HCT116 (cell line): ENCODE data around the gene PMAIP1. TPM values are rescaled to one million over a fixed set of nuclear protein-coding genes. Genes with fewer than 3 reads are reported as not detected.

Source experiments
- ATAC-seq: fragments of 200-7000 bp; cut with Tn5 transposase; 2 replicates; pipeline ENCODE4 v1.9.1; 2020; ENCODE audit warnings: mild to moderate bottlenecking, moderate library complexity
- BruUV-seq: library from RNA; stranded (reverse); fragments of 400-500 nt; replicated peaks from 2 replicates; lab custom pipeline; 2021; lab: Mats Ljungman, UMichigan
- CTCF ChIA-PET: fragments of 300-600 bp; sonication (Branson Sonifier 250); formaldehyde crosslinking; loops from one replicate; lab custom pipeline; 2021; ENCODE audit warnings: antibody characterized with exemption; lab: Charles Lee
- POLR2A ChIA-PET: fragments of 300-600, 350-600 bp; sonication (Branson Sonifier 250); formaldehyde crosslinking; loops from one replicate; lab custom pipeline; 2021; ENCODE audit warnings: antibody characterized with exemption; lab: Charles Lee
- RAD21 ChIA-PET, 2 experiments: fragments of 300-600 bp; sonication (Branson Sonifier 250); formaldehyde crosslinking; loops; one replicate each; lab custom pipeline; 2023; ENCODE audit warnings: low total read pairs in 2 of 2; ENCODE audit not compliant: uncharacterized antibody in 2 of 2, unreplicated experiment in 2 of 2, low non-redundant PET in 1 of 2; lab: Charles Lee
- DNase-seq: peaks from one replicate; pipeline ENCODE4 v3.0.0-alpha.2; 2010; ENCODE audit warnings: low read depth, low spot score
- H2AFZ ChIP-seq: fragments of 200-600 bp; shearing (Covaris generic), sonication (generic); 2 replicates; pipeline ENCODE4 v1.6.1; 2017; ENCODE audit warnings: low read depth, mixed run types, mixed read lengths, antibody characterized with exemption, low read length; ENCODE audit not compliant: poor library complexity, severe bottlenecking
- H3K27ac ChIP-seq: 2 replicates; pipeline ENCODE4 v1.5.1; 2012; ENCODE audit warnings: low read depth, low read length
- H3K27me3 ChIP-seq: fragments of 200-600 bp; sonication (generic); 2 replicates; pipeline ENCODE4 v1.6.1; 2016; ENCODE audit warnings: mixed run types, low read length, mixed read lengths; ENCODE audit not compliant: insufficient read depth
- H3K36me3 ChIP-seq, 2 experiments: fragments of 200-500 bp in 1 of 2; fragments of 200-600 bp in 1 of 2; sonication (Bioruptor generic) in 1 of 2; sonication (generic) in 1 of 2; 2 replicates each; pipeline versions ENCODE4 v1.5.1 to v1.6.1; 2014 to 2016; ENCODE audit warnings: low read length in 2 of 2, inconsistent platforms in 1 of 2, mixed read lengths in 1 of 2, mixed run types in 1 of 2; ENCODE audit not compliant: insufficient read depth in 2 of 2, control insufficient read depth in 1 of 2
- H3K4me1 ChIP-seq, 2 experiments: fragments of 200-600 bp in 1 of 2; sonication (generic) in 1 of 2; 2 replicates each; pipeline versions ENCODE4 v1.5.1 to v1.6.1; 2012 to 2017; ENCODE audit warnings: low read length in 2 of 2, inconsistent platforms in 1 of 2, mild to moderate bottlenecking in 1 of 2, mixed read lengths in 1 of 2, mixed run types in 1 of 2, moderate library complexity in 1 of 2; ENCODE audit not compliant: insufficient read depth in 2 of 2, control insufficient read depth in 1 of 2
- H3K4me2 ChIP-seq: fragments of 200-600 bp; sonication (generic); 2 replicates; pipeline ENCODE4 v1.6.1; 2017; ENCODE audit warnings: mixed run types, low read length, mixed read lengths
- H3K4me3 ChIP-seq, 2 experiments: fragments of 200-600 bp in 1 of 2; sonication (generic) in 1 of 2; replicated peaks in 1 of 2; 2 replicates each; pipeline ENCODE4 v1.5.1; 2011 to 2016; ENCODE audit warnings: low read length in 2 of 2, control low read depth in 1 of 2, low read depth in 1 of 2, mild to moderate bottlenecking in 1 of 2, mixed read lengths in 1 of 2, mixed run types in 1 of 2
- H3K79me2 ChIP-seq: fragments of 200-600 bp; sonication (generic); 2 replicates; pipeline ENCODE4 v1.6.1; 2017; ENCODE audit warnings: mild to moderate bottlenecking, mixed run types, low read length, moderate library complexity, mixed read lengths; ENCODE audit not compliant: insufficient read depth
- H3K9ac ChIP-seq: fragments of 200-600 bp; sonication (generic); 2 replicates; pipeline ENCODE4 v1.6.1; 2016; ENCODE audit warnings: low read length, mixed read lengths
- H3K9me2 ChIP-seq: fragments of 200-600 bp; sonication (generic), shearing (Covaris generic); 2 replicates; pipeline ENCODE4 v1.6.1; 2017; ENCODE audit warnings: mixed run types, mild to moderate bottlenecking, moderate library complexity; ENCODE audit not compliant: insufficient read depth
- H3K9me3 ChIP-seq, 2 experiments: fragments of 200-500 bp in 1 of 2; fragments of 200-600 bp in 1 of 2; sonication (Bioruptor generic) in 1 of 2; sonication (generic) in 1 of 2; 2 replicates each; pipeline ENCODE4 v1.6.1; 2014 to 2017; ENCODE audit warnings: low read length in 2 of 2, mixed read lengths in 2 of 2, inconsistent platforms in 1 of 2, low read depth in 1 of 2, mild to moderate bottlenecking in 1 of 2, mixed run types in 1 of 2, moderate library complexity in 1 of 2; ENCODE audit not compliant: control insufficient read depth in 1 of 2, insufficient read depth in 1 of 2
- H4K20me1 ChIP-seq: fragments of 200-600 bp; sonication (generic), shearing (Covaris generic); 2 replicates; pipeline ENCODE4 v1.6.1; 2017; ENCODE audit warnings: mixed run types, mild to moderate bottlenecking, moderate library complexity; ENCODE audit not compliant: insufficient read depth
- ATF3 ChIP-seq: IDR thresholded peaks from 2 replicates; pipeline ENCODE4 v1.6.1; 2012
- CBX3 ChIP-seq: IDR thresholded peaks from 2 replicates; pipeline ENCODE4 v1.6.1; 2012; ENCODE audit warnings: low read depth
- CEBPB ChIP-seq: IDR thresholded peaks from 2 replicates; pipeline ENCODE4 v1.6.1; 2012; ENCODE audit warnings: low read depth
- EGR1 ChIP-seq: IDR thresholded peaks from 2 replicates; pipeline ENCODE4 v1.6.1; 2012; ENCODE audit warnings: low read depth
- ELF1 ChIP-seq: IDR thresholded peaks from 2 replicates; pipeline ENCODE4 v1.6.1; 2012; ENCODE audit warnings: low read depth, borderline replicate concordance
- EZH2 ChIP-seq: fragments of 200-600 bp; sonication (generic); IDR thresholded peaks from 2 replicates; pipeline ENCODE4 v1.6.1; 2017; ENCODE audit warnings: antibody characterized with exemption, mixed run types
- EZH2phosphoT487 ChIP-seq: fragments of 200-600 bp; IDR thresholded peaks from 2 replicates; pipeline ENCODE4 v1.6.1; 2018; ENCODE audit warnings: antibody characterized with exemption, borderline replicate concordance
- FOSL1 ChIP-seq: IDR thresholded peaks from 2 replicates; pipeline ENCODE4 v1.6.1; 2012; ENCODE audit warnings: low read depth
- JUND ChIP-seq: IDR thresholded peaks from 2 replicates; pipeline ENCODE4 v1.6.1; 2012
- POLR2A ChIP-seq: IDR thresholded peaks from 2 replicates; pipeline ENCODE4 v1.7.0; 2011; ENCODE audit warnings: borderline replicate concordance; ENCODE audit not compliant: insufficient read depth, insufficient read length; ENCODE audit errors: extremely low read depth
- POLR2AphosphoS5 ChIP-seq: IDR thresholded peaks from 2 replicates; pipeline ENCODE4 v1.6.1; 2011; ENCODE audit warnings: mild to moderate bottlenecking, low read depth, low read length, moderate library complexity
- REST ChIP-seq: IDR thresholded peaks from 2 replicates; pipeline ENCODE4 v1.6.1; 2012; ENCODE audit warnings: low read depth
- SIN3A ChIP-seq: IDR thresholded peaks from 2 replicates; pipeline ENCODE4 v1.6.1; 2012; ENCODE audit warnings: low read depth
- SP1 ChIP-seq: IDR thresholded peaks from 2 replicates; pipeline ENCODE4 v1.6.1; 2012; ENCODE audit warnings: low read depth
- SRF ChIP-seq: IDR thresholded peaks from 2 replicates; pipeline ENCODE4 v1.6.1; 2012; ENCODE audit warnings: low read depth
- YY1 ChIP-seq: IDR thresholded peaks from 2 replicates; pipeline ENCODE4 v1.6.1; 2011; ENCODE audit warnings: low read length, low read depth, moderate library complexity, mild to moderate bottlenecking; ENCODE audit not compliant: insufficient replicate concordance; ENCODE audit errors: extremely low read depth
- ZFX ChIP-seq: fragments of 450-650 bp; IDR thresholded peaks from 2 replicates; pipeline ENCODE4 v1.6.1; 2017
- ZNF274 ChIP-seq: fragments of 200-500 bp; sonication (Bioruptor generic); IDR thresholded peaks from 2 replicates; pipeline ENCODE4 v1.6.1; 2014; ENCODE audit warnings: mild to moderate bottlenecking, low read depth, low read length, inconsistent platforms
- intact Hi-C: fragments of 100-400 bp; cut with micrococcal nuclease; formaldehyde crosslinking; loops from 2 replicates; pipeline ENCODE4 v1.10.0; 2022
- total RNA-seq: library from RNA; stranded (reverse); gene quantifications from one replicate; pipeline ENCODE4 v1.2.1, GENCODE V29; 2021; ENCODE audit not compliant: unreplicated experiment
- TF ChIP-seq, protein P1 (sequence below): IDR thresholded peaks from 2 replicates; pipeline ENCODE4 v1.6.1; 2012
- TF ChIP-seq, protein P2 (sequence below): IDR thresholded peaks from 2 replicates; pipeline ENCODE4 v1.6.1; 2011; ENCODE audit warnings: mild to moderate bottlenecking, low read length, moderate library complexity; ENCODE audit not compliant: insufficient replicate concordance; ENCODE audit errors: extremely low read depth

PMAIP1 gene
- total RNA-seq, 1 experiment from 2014 or later: 66.7 TPM

GRCh38 chr18:59941331-59941730 lies 41.5 kb downstream of the PMAIP1 start (continued):
- TF ChIP-seq EZH2 (no peak), EZH2phosphoT487 (no peak), ATF3 (no peak), SP1 (no peak), JUND (no peak), ZFX (no peak), SIN3A (no peak), ZNF274 (no peak), SRF (no peak), CEBPB (no peak), FOSL1 (no peak), EGR1 (no peak), YY1 (no peak)
- TF ChIP-seq, protein P1, sequence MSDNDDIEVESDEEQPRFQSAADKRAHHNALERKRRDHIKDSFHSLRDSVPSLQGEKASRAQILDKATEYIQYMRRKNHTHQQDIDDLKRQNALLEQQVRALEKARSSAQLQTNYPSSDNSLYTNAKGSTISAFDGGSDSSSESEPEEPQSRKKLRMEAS: no peak

- Histone ChIP-seq H4K20me1 (no peaks in the 10 kb centered on the region), H3K4me3 (no peak overlapping the region), H2AFZ (no peak overlapping the region), H3K9me3 (no peaks in the 10 kb centered on the region), H3K4me2 (no peak overlapping the region), H3K4me1 (no peaks in the 10 kb centered on the region), H3K27ac (no peak overlapping the region), H3K9ac (no peak overlapping the region), H3K36me3 (no peaks in the 10 kb centered on the region), H3K27me3 (no peaks in the 10 kb centered on the region), H3K9me2 (no peaks in the 10 kb centered on the region), H3K79me2 (no peaks in the 10 kb centered on the region)
- DNase-seq: no peak
- no peak for ATAC-seq
- TF ChIP-seq ZNF274 (no peak), SRF (no peak), EZH2 (no peak), CEBPB (no peak), REST (no peak), JUND (no peak), SIN3A (no peak), CBX3 (no peak), ELF1 (no peak), EGR1 (no peak), ZFX (no peak), FOSL1 (no peak), POLR2AphosphoS5 (no peak), SP1 (no peak), POLR2A (no peak)
- TF ChIP-seq, protein P2, sequence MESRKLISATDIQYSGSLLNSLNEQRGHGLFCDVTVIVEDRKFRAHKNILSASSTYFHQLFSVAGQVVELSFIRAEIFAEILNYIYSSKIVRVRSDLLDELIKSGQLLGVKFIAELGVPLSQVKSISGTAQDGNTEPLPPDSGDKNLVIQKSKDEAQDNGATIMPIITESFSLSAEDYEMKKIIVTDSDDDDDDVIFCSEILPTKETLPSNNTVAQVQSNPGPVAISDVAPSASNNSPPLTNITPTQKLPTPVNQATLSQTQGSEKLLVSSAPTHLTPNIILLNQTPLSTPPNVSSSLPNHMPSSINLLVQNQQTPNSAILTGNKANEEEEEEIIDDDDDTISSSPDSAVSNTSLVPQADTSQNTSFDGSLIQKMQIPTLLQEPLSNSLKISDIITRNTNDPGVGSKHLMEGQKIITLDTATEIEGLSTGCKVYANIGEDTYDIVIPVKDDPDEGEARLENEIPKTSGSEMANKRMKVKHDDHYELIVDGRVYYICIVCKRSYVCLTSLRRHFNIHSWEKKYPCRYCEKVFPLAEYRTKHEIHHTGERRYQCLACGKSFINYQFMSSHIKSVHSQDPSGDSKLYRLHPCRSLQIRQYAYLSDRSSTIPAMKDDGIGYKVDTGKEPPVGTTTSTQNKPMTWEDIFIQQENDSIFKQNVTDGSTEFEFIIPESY: no peak
- TF ChIP-seq, protein P1: no peak
- CTCF ChIA-PET: no interaction called here
- BruUV-seq: no TSS peak
- POLR2A ChIA-PET: interaction anchor here (1.0 kb wide), 1 partner anchor 43 kb away, joined by 4 read pairs; the partner anchor contains the start of gene PMAIP1
- intact Hi-C loops: no loop called here
- RAD21 ChIA-PET: no interaction called here
Measured at GRCh38 chr18:59942601-59943000, 42.8 kb downstream of the PMAIP1 start.
